Measurements from ENCODE around the gene LSG1.

GRCh38 chr3:194637541-194638400, 34.2 kb downstream of the LSG1 start:
- no peak for TF ChIP-seq POLR2A (IDR thresholded peaks at IDR 0.05)
- TF ChIP-seq CTCF (IDR thresholded peaks at IDR 0.05) = no peak

All from right lobe of liver (tissue), 4 donors.